Mucosa of stomach (tissue), 1 donor: ENCODE measurements around the gene CDNF.

Experiments used
- H3K27me3 ChIP-seq: one replicate; pipeline ENCODE4 v1.7.0; 2013; ENCODE audit warnings: mild to moderate bottlenecking, low read length; ENCODE audit not compliant: control insufficient read depth, insufficient read depth
- H3K36me3 ChIP-seq: one replicate; pipeline ENCODE4 v1.7.0; 2013; ENCODE audit warnings: low read length; ENCODE audit not compliant: control insufficient read depth, insufficient read depth
- H3K4me1 ChIP-seq: one replicate; pipeline ENCODE4 v1.7.0; 2013; ENCODE audit warnings: mild to moderate bottlenecking, low read length; ENCODE audit not compliant: control insufficient read depth, insufficient read depth
- H3K4me3 ChIP-seq: one replicate; pipeline ENCODE4 v1.7.0; 2013; ENCODE audit warnings: low read length
- H3K9ac ChIP-seq: one replicate; pipeline ENCODE4 v1.7.0; 2013; ENCODE audit warnings: mild to moderate bottlenecking, low read length, moderate library complexity
- H3K9me3 ChIP-seq: one replicate; pipeline ENCODE4 v1.7.0; 2013; ENCODE audit warnings: mild to moderate bottlenecking, low read length, moderate library complexity; ENCODE audit not compliant: control insufficient read depth
- donor health status: Pancreatic carcinoma.

CDNF gene

GRCh38 chr10:14775656-14776055, 62.2 kb downstream of the CDNF start:
- H3K9me3 ChIP-seq: no peaks in the 10 kb centered on the region
- peaks cover 14% of the 10 kb centered on the region for H3K4me1 ChIP-seq
- no peaks in the 10 kb centered on the region for H3K27me3 ChIP-seq
- H3K36me3 ChIP-seq: no peaks in the 10 kb centered on the region
- H3K4me3 ChIP-seq: no peak overlapping the region
- H3K9ac ChIP-seq: no peak overlapping the region

- Histone ChIP-seq H3K4me3 (no peak within 1 kb of the TSS), H3K4me1 (peaks cover 14% of the 10 kb centered on the region), H3K27me3 (no peaks in the 10 kb centered on the region), H3K36me3 (no peaks in the 10 kb centered on the region), H3K9me3 (no peaks in the 10 kb centered on the region), H3K9ac (no peak within 1 kb of the TSS)
Observed at GRCh38 chr10:14774797-14775196, 63.0 kb downstream of the CDNF start, which contains the start of gene FAM107B. Gene FAM107B (minus strand): TSS chr10:14774897. CDS start chr10:14774663, 234 bp downstream.

- no peaks in the 10 kb centered on the region for H3K36me3 ChIP-seq
- no peak overlapping the region for H3K9ac ChIP-seq
- H3K27me3 ChIP-seq: no peaks in the 10 kb centered on the region
- H3K4me1 ChIP-seq: peaks cover 13% of the 10 kb centered on the region
- H3K9me3 ChIP-seq: no peaks in the 10 kb centered on the region
- no peak overlapping the region for H3K4me3 ChIP-seq
Observed at GRCh38 chr10:14774214-14774580, 63.6 kb downstream of the CDNF start.

GRCh38 chr10:14773551-14774213, 64.2 kb downstream of the CDNF start:
- H3K4me3 ChIP-seq: no peak overlapping the region
- peaks cover 8% of the 10 kb centered on the region for H3K4me1 ChIP-seq
- no peaks in the 10 kb centered on the region for H3K27me3 ChIP-seq
- H3K9me3 ChIP-seq: no peaks in the 10 kb centered on the region
- no peak overlapping the region for H3K9ac ChIP-seq
- H3K36me3 ChIP-seq: no peaks in the 10 kb centered on the region

GRCh38 chr10:14772399-14772798, 65.4 kb downstream of the CDNF start:
- no peaks in the 10 kb centered on the region for H3K36me3 ChIP-seq
- no peak overlapping the region for H3K4me3 ChIP-seq
- H3K27me3 ChIP-seq: no peaks in the 10 kb centered on the region
- H3K9me3 ChIP-seq: no peaks in the 10 kb centered on the region
- H3K4me1 ChIP-seq: peaks cover 6% of the 10 kb centered on the region
- H3K9ac ChIP-seq: no peak overlapping the region

- no peaks in the 10 kb centered on the region for H3K36me3 ChIP-seq
- no peaks in the 10 kb centered on the region for H3K9me3 ChIP-seq
- H3K27me3 ChIP-seq: no peaks in the 10 kb centered on the region
- H3K9ac ChIP-seq: no peak overlapping the region
- no peak overlapping the region for H3K4me3 ChIP-seq
- H3K4me1 ChIP-seq: peaks cover 6% of the 10 kb centered on the region
Observed at GRCh38 chr10:14770927-14771326, 66.9 kb downstream of the CDNF start.
